ENCODE measurements around the gene FURIN. TPM values are rescaled to one million over a fixed set of nuclear protein-coding genes. Genes with fewer than 3 reads are reported as not detected.

Gene FURIN
- total and polyA plus RNA-seq, 9 of the 15 experiments (the other 6 are each of a cell fraction or from before 2014, with no cell fraction given) = 0.92 to 99.9 (median 34.8) TPM

DNA sequence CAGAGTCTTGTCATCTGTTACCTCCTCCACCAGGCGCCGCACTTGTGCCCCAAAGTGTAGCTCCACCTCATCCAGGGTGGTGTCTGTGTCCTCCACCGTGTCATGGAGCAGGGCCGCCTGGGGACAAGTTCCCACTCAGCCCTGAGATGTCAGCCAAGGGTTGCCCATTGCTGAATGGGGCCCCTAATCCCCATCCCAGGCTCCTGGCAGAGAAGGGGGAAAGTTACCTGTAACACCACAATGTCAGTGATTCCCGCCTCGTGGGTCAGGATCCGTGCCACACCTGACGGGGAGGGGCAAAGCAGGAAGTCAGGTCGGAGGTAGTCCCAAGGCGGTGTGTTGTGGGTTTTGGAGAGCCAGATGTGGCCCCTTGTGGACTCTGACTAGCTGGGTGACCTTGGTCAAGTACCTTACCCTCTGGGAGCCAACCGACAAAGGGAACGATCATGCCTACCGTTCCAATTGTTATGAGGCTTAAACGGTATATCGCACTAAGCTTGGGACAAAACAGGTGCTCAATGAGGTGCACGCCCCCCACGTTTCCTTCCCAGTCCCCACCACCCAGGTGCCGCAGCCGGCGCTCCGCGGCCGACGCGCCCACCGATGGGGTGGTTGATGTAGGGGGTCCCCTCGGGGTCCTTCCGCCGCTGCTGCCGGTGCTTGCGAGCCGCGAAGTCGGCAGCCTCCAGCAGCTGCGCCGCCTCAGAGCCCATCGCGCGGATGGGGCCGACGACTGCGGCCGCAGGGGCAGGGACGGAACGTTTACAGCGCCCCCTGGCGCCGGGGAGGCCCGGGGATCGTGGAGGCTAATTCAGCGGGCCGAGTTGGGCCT lies 63.7 kb downstream of the FURIN start, which contains the start of gene HDDC3 (continued):
- TF ChIP-seq DDX20 (tag; IDR thresholded peaks at IDR 0.05; ENCODE audit: low read depth) (no peak), PPARD (CRISPR knock-in tag; IDR thresholded peaks at IDR 0.05) (no peak), PTTG1 (tag; IDR thresholded peaks at IDR 0.05; ENCODE audit: low read depth) (no peak), ZKSCAN3 (CRISPR knock-in tag; IDR thresholded peaks at IDR 0.05) (no peak), KLF10 (CRISPR knock-in tag; IDR thresholded peaks at IDR 0.05) (no peak), EGR1 (conservative IDR thresholded peaks at IDR 0.05) (no peak), ZNF24 (IDR thresholded peaks at IDR 0.05) (peak; percentile 64; the same call in 1 of the 2 replicates), ZZZ3 (IDR thresholded peaks at IDR 0.05) (no peak), HNRNPK (IDR thresholded peaks at IDR 0.05; ENCODE audit: low read depth, low read length, poor library complexity, severe bottlenecking) (no peak), TBL1XR1 (IDR thresholded peaks at IDR 0.05; ENCODE audit: low read length in 2 of 2) (peak in 1 of 2 experiments; percentile 6; a peak in 1 of 4 replicates), MED1 (CRISPR knock-in tag; IDR thresholded peaks at IDR 0.05; ENCODE audit: borderline replicate concordance) (no peak), ESRRB (CRISPR knock-in tag; IDR thresholded peaks at IDR 0.05; ENCODE audit: borderline replicate concordance) (no peak), PHB (CRISPR knock-in tag; IDR thresholded peaks at IDR 0.05) (no peak), MCM7 (IDR thresholded peaks at IDR 0.05) (no peak), NCOA6 (IDR thresholded peaks at IDR 0.05) (no peak)
- TF ChIP-seq, protein P1, sequence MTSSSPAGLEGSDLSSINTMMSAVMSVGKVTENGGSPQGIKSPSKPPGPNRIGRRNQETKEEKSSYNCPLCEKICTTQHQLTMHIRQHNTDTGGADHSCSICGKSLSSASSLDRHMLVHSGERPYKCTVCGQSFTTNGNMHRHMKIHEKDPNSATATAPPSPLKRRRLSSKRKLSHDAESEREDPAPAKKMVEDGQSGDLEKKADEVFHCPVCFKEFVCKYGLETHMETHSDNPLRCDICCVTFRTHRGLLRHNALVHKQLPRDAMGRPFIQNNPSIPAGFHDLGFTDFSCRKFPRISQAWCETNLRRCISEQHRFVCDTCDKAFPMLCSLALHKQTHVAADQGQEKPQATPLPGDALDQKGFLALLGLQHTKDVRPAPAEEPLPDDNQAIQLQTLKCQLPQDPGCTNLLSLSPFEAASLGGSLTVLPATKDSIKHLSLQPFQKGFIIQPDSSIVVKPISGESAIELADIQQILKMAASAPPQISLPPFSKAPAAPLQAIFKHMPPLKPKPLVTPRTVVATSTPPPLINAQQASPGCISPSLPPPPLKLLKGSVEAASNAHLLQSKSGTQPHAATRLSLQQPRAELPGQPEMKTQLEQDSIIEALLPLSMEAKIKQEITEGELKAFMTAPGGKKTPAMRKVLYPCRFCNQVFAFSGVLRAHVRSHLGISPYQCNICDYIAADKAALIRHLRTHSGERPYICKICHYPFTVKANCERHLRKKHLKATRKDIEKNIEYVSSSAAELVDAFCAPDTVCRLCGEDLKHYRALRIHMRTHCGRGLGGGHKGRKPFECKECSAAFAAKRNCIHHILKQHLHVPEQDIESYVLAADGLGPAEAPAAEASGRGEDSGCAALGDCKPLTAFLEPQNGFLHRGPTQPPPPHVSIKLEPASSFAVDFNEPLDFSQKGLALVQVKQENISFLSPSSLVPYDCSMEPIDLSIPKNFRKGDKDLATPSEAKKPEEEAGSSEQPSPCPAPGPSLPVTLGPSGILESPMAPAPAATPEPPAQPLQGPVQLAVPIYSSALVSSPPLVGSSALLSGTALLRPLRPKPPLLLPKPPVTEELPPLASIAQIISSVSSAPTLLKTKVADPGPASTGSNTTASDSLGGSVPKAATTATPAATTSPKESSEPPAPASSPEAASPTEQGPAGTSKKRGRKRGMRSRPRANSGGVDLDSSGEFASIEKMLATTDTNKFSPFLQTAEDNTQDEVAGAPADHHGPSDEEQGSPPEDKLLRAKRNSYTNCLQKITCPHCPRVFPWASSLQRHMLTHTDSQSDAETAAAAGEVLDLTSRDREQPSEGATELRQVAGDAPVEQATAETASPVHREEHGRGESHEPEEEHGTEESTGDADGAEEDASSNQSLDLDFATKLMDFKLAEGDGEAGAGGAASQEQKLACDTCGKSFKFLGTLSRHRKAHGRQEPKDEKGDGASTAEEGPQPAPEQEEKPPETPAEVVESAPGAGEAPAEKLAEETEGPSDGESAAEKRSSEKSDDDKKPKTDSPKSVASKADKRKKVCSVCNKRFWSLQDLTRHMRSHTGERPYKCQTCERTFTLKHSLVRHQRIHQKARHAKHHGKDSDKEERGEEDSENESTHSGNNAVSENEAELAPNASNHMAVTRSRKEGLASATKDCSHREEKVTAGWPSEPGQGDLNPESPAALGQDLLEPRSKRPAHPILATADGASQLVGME (CRISPR knock-in tag; IDR thresholded peaks at IDR 0.05) = peak; percentile 38; the same call in 1 of the 2 replicates
- TF ChIP-seq, protein P2, sequence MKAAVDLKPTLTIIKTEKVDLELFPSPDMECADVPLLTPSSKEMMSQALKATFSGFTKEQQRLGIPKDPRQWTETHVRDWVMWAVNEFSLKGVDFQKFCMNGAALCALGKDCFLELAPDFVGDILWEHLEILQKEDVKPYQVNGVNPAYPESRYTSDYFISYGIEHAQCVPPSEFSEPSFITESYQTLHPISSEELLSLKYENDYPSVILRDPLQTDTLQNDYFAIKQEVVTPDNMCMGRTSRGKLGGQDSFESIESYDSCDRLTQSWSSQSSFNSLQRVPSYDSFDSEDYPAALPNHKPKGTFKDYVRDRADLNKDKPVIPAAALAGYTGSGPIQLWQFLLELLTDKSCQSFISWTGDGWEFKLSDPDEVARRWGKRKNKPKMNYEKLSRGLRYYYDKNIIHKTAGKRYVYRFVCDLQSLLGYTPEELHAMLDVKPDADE (conservative IDR thresholded peaks at IDR 0.05; ENCODE audit: control insufficient read depth, low read depth, low read length) = peak; percentile 79
- TF ChIP-seq, protein P3, sequence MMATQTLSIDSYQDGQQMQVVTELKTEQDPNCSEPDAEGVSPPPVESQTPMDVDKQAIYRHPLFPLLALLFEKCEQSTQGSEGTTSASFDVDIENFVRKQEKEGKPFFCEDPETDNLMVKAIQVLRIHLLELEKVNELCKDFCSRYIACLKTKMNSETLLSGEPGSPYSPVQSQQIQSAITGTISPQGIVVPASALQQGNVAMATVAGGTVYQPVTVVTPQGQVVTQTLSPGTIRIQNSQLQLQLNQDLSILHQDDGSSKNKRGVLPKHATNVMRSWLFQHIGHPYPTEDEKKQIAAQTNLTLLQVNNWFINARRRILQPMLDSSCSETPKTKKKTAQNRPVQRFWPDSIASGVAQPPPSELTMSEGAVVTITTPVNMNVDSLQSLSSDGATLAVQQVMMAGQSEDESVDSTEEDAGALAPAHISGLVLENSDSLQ (IDR thresholded peaks at IDR 0.05) = no peak
- TF ChIP-seq, protein P4, sequence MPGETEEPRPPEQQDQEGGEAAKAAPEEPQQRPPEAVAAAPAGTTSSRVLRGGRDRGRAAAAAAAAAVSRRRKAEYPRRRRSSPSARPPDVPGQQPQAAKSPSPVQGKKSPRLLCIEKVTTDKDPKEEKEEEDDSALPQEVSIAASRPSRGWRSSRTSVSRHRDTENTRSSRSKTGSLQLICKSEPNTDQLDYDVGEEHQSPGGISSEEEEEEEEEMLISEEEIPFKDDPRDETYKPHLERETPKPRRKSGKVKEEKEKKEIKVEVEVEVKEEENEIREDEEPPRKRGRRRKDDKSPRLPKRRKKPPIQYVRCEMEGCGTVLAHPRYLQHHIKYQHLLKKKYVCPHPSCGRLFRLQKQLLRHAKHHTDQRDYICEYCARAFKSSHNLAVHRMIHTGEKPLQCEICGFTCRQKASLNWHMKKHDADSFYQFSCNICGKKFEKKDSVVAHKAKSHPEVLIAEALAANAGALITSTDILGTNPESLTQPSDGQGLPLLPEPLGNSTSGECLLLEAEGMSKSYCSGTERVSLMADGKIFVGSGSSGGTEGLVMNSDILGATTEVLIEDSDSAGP (CRISPR knock-in tag; IDR thresholded peaks at IDR 0.05) = no peak; the same call in 1 of the 2 replicates

All from K562 (cell line).